Neural cell (in vitro differentiated cells): Measurements from ENCODE around the gene KIAA1958.

Source experiments
- EZH2 ChIP-seq: fragments of 200-600, 300-800 bp; shearing (Covaris generic), sonication (generic); IDR thresholded peaks from 2 replicates; pipeline ENCODE4 v1.6.1; 2014; ENCODE audit warnings: antibody characterized with exemption, low read length, borderline replicate concordance, mild to moderate bottlenecking; ENCODE audit not compliant: insufficient read depth, poor library complexity, severe bottlenecking
- MXI1 ChIP-seq: fragments of 450-650 bp; conservative IDR thresholded peaks from 2 replicates; pipeline ENCODE4 v1.6.1; 2014; ENCODE audit warnings: antibody characterized with exemption, mild to moderate bottlenecking; ENCODE audit not compliant: poor library complexity, severe bottlenecking
- POLR2AphosphoS5 ChIP-seq: IDR thresholded peaks from 2 replicates; pipeline ENCODE4 v1.6.1; 2012
- RAD21 ChIP-seq: fragments of 450-650 bp; conservative IDR thresholded peaks from 2 replicates; pipeline ENCODE4 v1.6.1; 2014; ENCODE audit warnings: antibody characterized with exemption, mild to moderate bottlenecking, moderate library complexity
- TF ChIP-seq, protein P1 (sequence below): fragments of 450-650 bp; IDR thresholded peaks from 2 replicates; pipeline ENCODE4 v1.5.1; 2014; ENCODE audit warnings: antibody characterized with exemption, mild to moderate bottlenecking, moderate library complexity; ENCODE audit not compliant: poor library complexity, severe bottlenecking

DNA sequence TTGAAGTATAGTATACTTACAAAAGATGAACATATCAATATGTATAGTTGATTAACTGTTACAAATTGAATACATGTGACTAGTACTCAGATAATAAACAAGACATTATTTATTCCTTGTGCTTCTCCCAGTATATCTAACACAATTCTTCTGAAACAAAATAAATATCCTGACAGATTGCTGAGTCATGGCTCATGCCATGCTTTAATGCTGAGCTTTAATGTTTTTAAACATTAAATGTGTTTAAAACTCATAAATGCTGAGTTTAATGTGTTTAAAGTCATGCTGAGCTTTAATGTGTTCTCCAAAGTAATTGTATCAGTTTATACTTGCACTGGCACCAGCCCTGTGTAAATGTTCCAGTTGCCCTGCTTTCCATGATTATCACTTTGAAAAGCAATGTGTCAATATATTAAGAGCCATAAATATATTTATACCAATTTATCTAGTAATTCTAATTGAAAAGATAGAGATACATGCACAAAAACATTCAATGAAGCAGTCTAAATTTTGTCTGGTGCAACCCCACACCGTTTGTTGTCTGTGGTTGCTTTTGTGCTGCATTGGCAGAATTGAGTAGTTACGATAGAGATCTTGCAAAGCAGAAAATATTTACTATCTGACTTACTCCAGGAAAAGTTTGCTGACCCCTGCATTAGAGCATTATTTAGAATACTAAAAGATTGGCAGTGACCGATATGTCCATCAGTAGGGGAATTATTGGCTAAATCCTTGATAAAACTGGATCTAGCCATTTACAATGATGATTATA lies 15.7 kb downstream of the KIAA1958 start:
- TF ChIP-seq, protein P1, sequence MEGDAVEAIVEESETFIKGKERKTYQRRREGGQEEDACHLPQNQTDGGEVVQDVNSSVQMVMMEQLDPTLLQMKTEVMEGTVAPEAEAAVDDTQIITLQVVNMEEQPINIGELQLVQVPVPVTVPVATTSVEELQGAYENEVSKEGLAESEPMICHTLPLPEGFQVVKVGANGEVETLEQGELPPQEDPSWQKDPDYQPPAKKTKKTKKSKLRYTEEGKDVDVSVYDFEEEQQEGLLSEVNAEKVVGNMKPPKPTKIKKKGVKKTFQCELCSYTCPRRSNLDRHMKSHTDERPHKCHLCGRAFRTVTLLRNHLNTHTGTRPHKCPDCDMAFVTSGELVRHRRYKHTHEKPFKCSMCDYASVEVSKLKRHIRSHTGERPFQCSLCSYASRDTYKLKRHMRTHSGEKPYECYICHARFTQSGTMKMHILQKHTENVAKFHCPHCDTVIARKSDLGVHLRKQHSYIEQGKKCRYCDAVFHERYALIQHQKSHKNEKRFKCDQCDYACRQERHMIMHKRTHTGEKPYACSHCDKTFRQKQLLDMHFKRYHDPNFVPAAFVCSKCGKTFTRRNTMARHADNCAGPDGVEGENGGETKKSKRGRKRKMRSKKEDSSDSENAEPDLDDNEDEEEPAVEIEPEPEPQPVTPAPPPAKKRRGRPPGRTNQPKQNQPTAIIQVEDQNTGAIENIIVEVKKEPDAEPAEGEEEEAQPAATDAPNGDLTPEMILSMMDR: no peak
- TF ChIP-seq EZH2: no peak
- TF ChIP-seq POLR2AphosphoS5: no peak
- TF ChIP-seq MXI1: no peak
- TF ChIP-seq RAD21: no peak
